OCI-LY7 (cell line): ENCODE results near the gene PLXNC1. TPM values are rescaled to one million over a fixed set of nuclear protein-coding genes. Genes with fewer than 3 reads are reported as not detected.

Experiments used
- BruUV-seq: library from RNA; stranded (reverse); fragments of 400-500 nt; replicated peaks from 2 replicates; lab custom pipeline; 2021; lab: Mats Ljungman, UMichigan
- CTCF ChIA-PET: fragments of 300-600 bp; sonication (Branson Sonifier 250); formaldehyde crosslinking; loops from one replicate; lab custom pipeline; 2022; ENCODE audit warnings: antibody characterized with exemption; ENCODE audit not compliant: unreplicated experiment; lab: Charles Lee
- POLR2A ChIA-PET: fragments of 300-600 bp; sonication (Branson Sonifier 250); formaldehyde crosslinking; loops from one replicate; lab custom pipeline; 2022; ENCODE audit warnings: antibody characterized with exemption; lab: Charles Lee
- DNase-seq: peaks from one replicate; pipeline ENCODE4 v3.0.0-alpha.2; 2015; ENCODE audit warnings: low spot score
- H2AFZ ChIP-seq: fragments of 200-600 bp; sonication (generic), shearing (Covaris generic); 2 replicates; pipeline ENCODE4 v1.6.1; 2014; ENCODE audit warnings: mild to moderate bottlenecking, antibody characterized with exemption, low read length, moderate library complexity
- H3K27ac ChIP-seq: fragments of 200-600 bp; sonication (generic); 2 replicates; pipeline ENCODE4 v1.5.1; 2014; ENCODE audit warnings: mixed run types, low read depth, mild to moderate bottlenecking, moderate library complexity, low read length, inconsistent platforms; ENCODE audit not compliant: poor library complexity, severe bottlenecking
- H3K36me3 ChIP-seq: fragments of 200-600 bp; sonication (generic); 2 replicates; pipeline ENCODE4 v1.6.1; 2014; ENCODE audit warnings: mild to moderate bottlenecking, antibody characterized with exemption, low read length, moderate library complexity, mixed read lengths; ENCODE audit not compliant: insufficient read depth
- H3K4me1 ChIP-seq: fragments of 200-600 bp; sonication (generic); 2 replicates; pipeline ENCODE4 v1.5.1; 2014; ENCODE audit warnings: mild to moderate bottlenecking, low read length; ENCODE audit not compliant: insufficient read depth, poor library complexity, severe bottlenecking
- H3K4me2 ChIP-seq: fragments of 200-600 bp; sonication (generic); 2 replicates; pipeline ENCODE4 v1.6.1; 2014; ENCODE audit warnings: mild to moderate bottlenecking, low read length
- H3K4me3 ChIP-seq: fragments of 200-600 bp; sonication (generic); 2 replicates; pipeline ENCODE4 v1.5.1; 2014; ENCODE audit warnings: mild to moderate bottlenecking, low read depth, low read length; ENCODE audit not compliant: poor library complexity, severe bottlenecking
- H3K79me2 ChIP-seq: fragments of 200-600 bp; sonication (generic); 2 replicates; pipeline ENCODE4 v1.6.1; 2016; ENCODE audit warnings: low read depth, mild to moderate bottlenecking, low read length, moderate library complexity, mixed read lengths; ENCODE audit not compliant: insufficient read depth
- H3K9me2 ChIP-seq: fragments of 200-600 bp; sonication (generic); 2 replicates; pipeline ENCODE4 v1.6.1; 2016; ENCODE audit warnings: mild to moderate bottlenecking, low read length, mixed read lengths; ENCODE audit not compliant: insufficient read depth
- H3K9me3 ChIP-seq: fragments of 200-600 bp; sonication (generic); 2 replicates; pipeline ENCODE4 v1.6.1; 2014; ENCODE audit warnings: mild to moderate bottlenecking, mixed run types, low read length, mixed read lengths
- H4K20me1 ChIP-seq: fragments of 200-600 bp; sonication (generic); 2 replicates; pipeline ENCODE4 v1.6.1; 2014; ENCODE audit warnings: mild to moderate bottlenecking, antibody characterized with exemption, low read length, moderate library complexity, mixed read lengths; ENCODE audit not compliant: insufficient read depth
- EZH2phosphoT487 ChIP-seq: fragments of 200-600 bp; sonication (generic); IDR thresholded peaks from 2 replicates; pipeline ENCODE4 v1.6.1; 2018; ENCODE audit warnings: low read depth, borderline replicate concordance, mild to moderate bottlenecking, mixed run types, antibody characterized with exemption, low read length, moderate library complexity, mixed read lengths
- intact Hi-C: fragments of 100-400 bp; cut with micrococcal nuclease; formaldehyde crosslinking; loops from one replicate; pipeline ENCODE4 v1.10.0; 2022; ENCODE audit not compliant: unreplicated experiment
- total RNA-seq, 2 experiments: library from RNA; depleted of rRNA in 1 of 2; stranded (reverse); fragments of >200 nt in 1 of 2; shearing (Covaris generic) in 1 of 2; gene quantifications; 2 replicates each; pipeline ENCODE4 v1.2.3, GENCODE V29; 2014 to 2022
- TF ChIP-seq, protein P1 (sequence below): fragments of 200-600 bp; sonication (generic); conservative IDR thresholded peaks from 2 replicates; pipeline ENCODE4 v1.5.1; 2014; ENCODE audit warnings: mild to moderate bottlenecking, antibody characterized with exemption, low read length, moderate library complexity, mixed read lengths

The PLXNC1 gene
- total RNA-seq, 2 experiments from 2014 or later, result 4.5 to 8.0 TPM

DNA sequence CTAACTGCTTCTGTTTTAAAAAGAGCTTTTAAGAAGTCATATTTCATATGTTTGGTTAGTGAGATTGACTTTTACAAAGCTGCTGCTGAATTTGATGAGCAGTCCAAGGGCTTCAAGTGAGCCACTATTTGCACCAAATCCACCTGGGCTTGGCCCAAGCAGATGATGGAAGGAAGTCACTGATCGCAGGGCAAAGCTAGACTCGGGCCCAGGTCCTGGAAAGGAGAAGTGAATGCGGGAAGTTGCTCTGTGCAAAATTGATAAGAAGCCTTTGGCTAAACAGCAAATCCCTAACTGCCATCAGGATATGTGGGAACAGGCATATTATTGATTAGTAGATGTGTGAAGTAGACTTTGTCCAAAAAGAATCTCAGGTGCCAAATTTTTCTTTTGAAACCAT, 30.5 kb downstream of the PLXNC1 start:
- Histone ChIP-seq H3K4me1 (peaks cover 25% of the 10 kb centered on the region), H3K9me3 (no peaks in the 10 kb centered on the region), H2AFZ (no peak overlapping the region), H3K9me2 (no peaks in the 10 kb centered on the region), H4K20me1 (no peaks in the 10 kb centered on the region), H3K4me2 (no peak overlapping the region), H3K4me3 (no peak overlapping the region), H3K27ac (no peak overlapping the region), H3K79me2 (no peaks in the 10 kb centered on the region), H3K36me3 (no peaks in the 10 kb centered on the region)
- CTCF ChIA-PET, result no interaction called here
- POLR2A ChIA-PET, result interaction anchor here (0.6 to 3.5 kb wide), 5 partner anchors 10 to 282 kb away, joined by 3 to 21 read pairs (median 6); no protein-coding TSS in a partner anchor
- BruUV-seq, result no TSS peak
- no peak for DNase-seq
- intact Hi-C loops, result no loop called here
- no peak for TF ChIP-seq EZH2phosphoT487
- TF ChIP-seq, protein P1, sequence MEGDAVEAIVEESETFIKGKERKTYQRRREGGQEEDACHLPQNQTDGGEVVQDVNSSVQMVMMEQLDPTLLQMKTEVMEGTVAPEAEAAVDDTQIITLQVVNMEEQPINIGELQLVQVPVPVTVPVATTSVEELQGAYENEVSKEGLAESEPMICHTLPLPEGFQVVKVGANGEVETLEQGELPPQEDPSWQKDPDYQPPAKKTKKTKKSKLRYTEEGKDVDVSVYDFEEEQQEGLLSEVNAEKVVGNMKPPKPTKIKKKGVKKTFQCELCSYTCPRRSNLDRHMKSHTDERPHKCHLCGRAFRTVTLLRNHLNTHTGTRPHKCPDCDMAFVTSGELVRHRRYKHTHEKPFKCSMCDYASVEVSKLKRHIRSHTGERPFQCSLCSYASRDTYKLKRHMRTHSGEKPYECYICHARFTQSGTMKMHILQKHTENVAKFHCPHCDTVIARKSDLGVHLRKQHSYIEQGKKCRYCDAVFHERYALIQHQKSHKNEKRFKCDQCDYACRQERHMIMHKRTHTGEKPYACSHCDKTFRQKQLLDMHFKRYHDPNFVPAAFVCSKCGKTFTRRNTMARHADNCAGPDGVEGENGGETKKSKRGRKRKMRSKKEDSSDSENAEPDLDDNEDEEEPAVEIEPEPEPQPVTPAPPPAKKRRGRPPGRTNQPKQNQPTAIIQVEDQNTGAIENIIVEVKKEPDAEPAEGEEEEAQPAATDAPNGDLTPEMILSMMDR, result no peak

DNA sequence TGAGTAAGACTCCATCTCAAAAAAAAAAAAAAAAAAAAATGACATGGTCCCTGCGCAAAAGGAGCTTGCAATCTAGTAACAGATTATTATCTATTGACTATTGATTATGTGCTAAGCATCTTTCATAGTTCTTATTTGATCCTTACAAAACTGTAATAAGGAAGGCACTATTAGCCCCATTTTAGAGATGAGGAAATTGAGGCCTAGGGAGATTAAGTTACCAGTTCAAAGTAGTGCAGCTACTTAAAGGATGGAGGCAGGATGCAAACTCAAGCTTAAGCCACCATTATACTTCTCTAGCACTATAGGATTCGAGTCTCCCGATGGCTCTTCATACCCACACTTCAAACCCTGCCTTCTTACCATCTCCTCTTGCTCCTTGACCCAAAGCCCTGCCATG, 31.3 kb downstream of the PLXNC1 start:
- Histone ChIP-seq H3K27ac (no peak overlapping the region), H3K4me2 (no peak overlapping the region), H3K79me2 (no peaks in the 10 kb centered on the region), H3K9me3 (no peaks in the 10 kb centered on the region), H3K4me1 (peaks cover 17% of the 10 kb centered on the region), H2AFZ (no peak overlapping the region), H3K9me2 (no peaks in the 10 kb centered on the region), H4K20me1 (no peaks in the 10 kb centered on the region), H3K4me3 (no peak overlapping the region), H3K36me3 (no peaks in the 10 kb centered on the region)
- intact Hi-C loops, result no loop called here
- no TSS peak for BruUV-seq
- CTCF ChIA-PET, result interaction anchor here (0.7 to 0.9 kb wide), 2 partner anchors 10 to 40 kb away, joined by 4 to 5 read pairs; no protein-coding TSS in a partner anchor
- no peak for DNase-seq
- POLR2A ChIA-PET, result interaction anchor here (0.7 to 3.5 kb wide), 4 partner anchors 12 to 281 kb away, joined by 3 to 11 read pairs (median 4); no protein-coding TSS in a partner anchor
- TF ChIP-seq, protein P1, result no peak
- TF ChIP-seq EZH2phosphoT487, result no peak

DNA sequence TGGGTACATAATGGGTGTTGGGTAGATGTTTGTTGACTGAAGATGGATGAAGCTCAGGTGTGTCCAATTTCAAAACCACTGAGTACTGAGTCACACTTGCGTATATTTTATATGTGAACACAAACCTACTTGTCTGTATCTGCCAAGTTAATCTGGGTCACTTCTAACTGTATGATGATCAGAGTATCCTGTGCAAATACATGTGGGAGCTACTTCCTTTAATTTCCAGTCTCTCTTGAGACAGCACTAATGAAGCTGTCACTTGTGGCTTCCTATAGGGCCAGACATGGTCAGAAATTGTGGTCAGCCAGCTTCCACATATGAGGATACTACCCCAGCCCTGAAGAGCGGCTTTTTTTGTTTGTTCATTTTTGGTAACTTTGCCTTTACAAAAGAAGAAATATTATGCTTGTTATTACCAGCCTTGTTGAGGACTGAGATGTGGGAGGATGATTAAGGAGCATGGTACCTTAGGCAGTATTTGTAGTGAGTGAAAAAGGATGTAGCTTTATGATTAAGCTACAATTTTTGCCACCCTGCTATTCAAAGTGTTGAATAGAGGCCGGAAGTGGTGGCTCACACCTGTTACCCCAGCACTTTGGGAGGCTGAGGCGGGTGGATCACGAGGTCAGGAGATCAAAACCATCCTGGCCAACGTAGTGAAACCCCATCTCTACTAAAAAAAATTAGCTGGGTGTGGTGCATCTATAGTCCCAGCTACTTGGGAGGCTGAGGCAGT, 32.4 kb downstream of the PLXNC1 start:
- no peaks in the 10 kb centered on the region for H4K20me1 ChIP-seq
- ChIA-PET POLR2A (interaction anchor here (1.1 to 3.5 kb wide), 3 partner anchors 12 to 34 kb away, joined by 3 to 11 read pairs (median 3); no protein-coding TSS in a partner anchor), CTCF (interaction anchor here (0.9 kb wide), 1 partner anchor 9 kb away, joined by 4 read pairs; no protein-coding TSS in a partner anchor)
- TF ChIP-seq, protein P1, result no peak
- TF ChIP-seq EZH2phosphoT487, result no peak
- H3K9me3 ChIP-seq, result no peaks in the 10 kb centered on the region
- peaks cover 7% of the 10 kb centered on the region for H3K4me1 ChIP-seq
- no peaks in the 10 kb centered on the region for H3K79me2 ChIP-seq
- no peak overlapping the region for H3K4me3 ChIP-seq
- no peak overlapping the region for H3K4me2 ChIP-seq
- H3K27ac ChIP-seq, result no peak overlapping the region
- H3K36me3 ChIP-seq, result no peaks in the 10 kb centered on the region
- DNase-seq, result no peak
- no peak overlapping the region for H2AFZ ChIP-seq
- no peaks in the 10 kb centered on the region for H3K9me2 ChIP-seq
- intact Hi-C loops, result no loop called here
- no TSS peak for BruUV-seq
